LHCN-M2 (cell line): ENCODE measurements around the gene SYT9. TPM values are rescaled to one million over a fixed set of nuclear protein-coding genes. Genes with fewer than 3 reads are reported as not detected.

Source experiments
- DNase-seq: peaks from one replicate; pipeline ENCODE4 v3.0.0-alpha.2; 2012; ENCODE audit warnings: low read depth
- polyA plus RNA-seq: library from polyadenylated mRNA; unstranded; fragments of >200 nt; gene quantifications from one replicate; pipeline ENCODE4 v1.2.1, GENCODE V29; 2012; ENCODE audit warnings: missing spikeins
- total RNA-seq: library from RNA; depleted of rRNA; stranded (reverse); fragments of >200 nt; gene quantifications from 2 replicates; pipeline ENCODE4 v1.2.3, GENCODE V29; 2014; rRNA removed

The SYT9 gene
- total RNA-seq = not detected in 2 replicates
- polyA plus RNA-seq = not detected

- DNase-seq = no peak
Measured at GRCh38 chr11:7251836-7252682, at the start of gene SYT9. Gene SYT9 (plus strand): TSS chr11:7251904. CDS start chr11:7252187, 283 bp downstream.

- no peak for DNase-seq
Measured at GRCh38 chr11:7202412-7202811, 49.3 kb upstream of the SYT9 start.

- no peak for DNase-seq
Measured at GRCh38 chr11:7204778-7205177, 46.9 kb upstream of the SYT9 start.

GRCh38 chr11:7208391-7208790, 43.3 kb upstream of the SYT9 start:
- DNase-seq = no peak

GRCh38 chr11:7219491-7219890, 32.2 kb upstream of the SYT9 start:
- no peak for DNase-seq

GRCh38 chr11:7220636-7221035, 31.1 kb upstream of the SYT9 start:
- DNase-seq = no peak

GRCh38 chr11:7222619-7223018, 29.1 kb upstream of the SYT9 start:
- DNase-seq = no peak

- no peak for DNase-seq
Measured at GRCh38 chr11:7239877-7240276, 11.8 kb upstream of the SYT9 start.

GRCh38 chr11:7245341-7245740, 6.4 kb upstream of the SYT9 start:
- no peak for DNase-seq

- DNase-seq = no peak
Measured at GRCh38 chr11:7246179-7246578, 5.5 kb upstream of the SYT9 start.

GRCh38 chr11:7250166-7250565, 1.5 kb upstream of the SYT9 start:
- DNase-seq = no peak

GRCh38 chr11:7251487-7251835, 243 bp upstream of the SYT9 start:
- no peak for DNase-seq

- DNase-seq = no peak
Measured at GRCh38 chr11:7252683-7253213, 1.0 kb downstream of the SYT9 start.

- no peak for DNase-seq
Measured at GRCh38 chr11:7253800-7254199, 2.1 kb downstream of the SYT9 start.

GRCh38 chr11:7254731-7255291, 3.1 kb downstream of the SYT9 start:
- no peak for DNase-seq

GRCh38 chr11:7256943-7257342, 5.2 kb downstream of the SYT9 start:
- DNase-seq = no peak

- no peak for DNase-seq
Measured at GRCh38 chr11:7257724-7258123, 6.0 kb downstream of the SYT9 start.

GRCh38 chr11:7261578-7261977, 9.9 kb downstream of the SYT9 start:
- no peak for DNase-seq

GRCh38 chr11:7262672-7263071, 11.0 kb downstream of the SYT9 start:
- no peak for DNase-seq

- DNase-seq = no peak
Measured at GRCh38 chr11:7263842-7264241, 12.1 kb downstream of the SYT9 start.

GRCh38 chr11:7268758-7269157, 17.1 kb downstream of the SYT9 start:
- DNase-seq = no peak

GRCh38 chr11:7270233-7270865, 18.6 kb downstream of the SYT9 start:
- DNase-seq = no peak

- DNase-seq = no peak
Measured at GRCh38 chr11:7272373-7272772, 20.7 kb downstream of the SYT9 start.
